ENCODE results near the gene GPR68. TPM values are rescaled to one million over a fixed set of nuclear protein-coding genes. Genes with fewer than 3 reads are reported as not detected.
"Not testable (repeated sequence)": the region's sequence is repeated elsewhere in the genome, so short reads cannot be mapped to it uniquely, and the experiment has no call there.

Gene GPR68
- total RNA-seq, 1 experiment from 2014 or later, result 3.5 TPM

- in situ Hi-C loops (cut with HindIII; ENCODE audit: low sequenced_read_pairs), result loop anchor here (10.0 kb wide), 1 partner anchor 69 kb away; no protein-coding TSS in a partner anchor
- DNase-seq (ENCODE audit: low spot score), result no peak
These were observed 29.1 kb downstream of the GPR68 start for GRCh38 chr14:91215381-91215780.

DNA sequence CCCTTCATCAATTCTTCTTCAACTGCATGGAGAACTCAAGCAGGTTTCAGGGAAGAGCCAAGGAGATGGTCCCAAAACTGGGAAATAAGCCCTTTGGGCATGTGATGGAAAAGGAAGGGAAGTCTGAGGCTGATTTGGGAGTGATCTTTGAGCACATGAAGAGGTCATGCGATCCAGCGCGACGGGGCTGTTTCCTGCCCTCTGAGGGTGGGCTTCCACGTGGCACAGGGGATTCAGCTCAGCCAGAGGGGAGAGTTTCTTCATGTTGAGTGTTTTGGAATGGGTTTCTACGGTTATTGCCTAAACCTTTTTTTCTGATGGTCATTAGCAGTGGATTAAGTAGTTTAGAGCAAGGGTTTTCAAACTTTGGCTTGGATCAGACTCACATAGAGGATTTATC, 30.2 kb downstream of the GPR68 start:
- no peak for DNase-seq (ENCODE audit: low spot score)
- in situ Hi-C loops (cut with HindIII; ENCODE audit: low sequenced_read_pairs), result loop anchor here (10.0 kb wide), 1 partner anchor 70 kb away; no protein-coding TSS in a partner anchor

- DNase-seq (ENCODE audit: low spot score), result no peak
- in situ Hi-C loops (cut with HindIII; ENCODE audit: low sequenced_read_pairs), result loop anchor here (10.0 kb wide), 1 partner anchor 74 kb away; no protein-coding TSS in a partner anchor
These were observed 33.5 kb downstream of the GPR68 start for GRCh38 chr14:91211017-91211416.

- DNase-seq (ENCODE audit: low spot score), result no peak
- in situ Hi-C loops (cut with HindIII; ENCODE audit: low sequenced_read_pairs), result no loop called here
These were observed 37.5 kb downstream of the GPR68 start for GRCh38 chr14:91207008-91207407.

DNA sequence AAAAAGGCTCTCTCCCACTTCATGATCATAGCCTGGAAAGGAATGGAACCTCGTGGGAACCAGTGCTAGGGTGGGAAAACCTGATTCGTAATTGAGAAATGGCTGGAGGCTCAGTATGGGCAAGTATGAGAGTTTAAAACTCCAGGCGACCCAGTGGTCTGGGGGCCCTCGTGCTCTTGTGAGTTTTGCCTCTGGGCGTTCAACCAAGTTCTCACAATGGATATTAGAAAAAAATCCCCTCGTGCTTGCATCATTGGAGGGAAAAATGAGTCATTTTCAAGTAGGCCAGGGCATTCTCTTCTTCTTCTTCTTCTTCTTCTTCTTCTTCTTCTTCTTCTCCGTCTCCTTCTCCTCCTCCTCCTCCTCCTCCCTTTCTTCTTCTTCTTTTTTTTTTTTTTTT, 39.0 kb downstream of the GPR68 start:
- no peak for DNase-seq (ENCODE audit: low spot score)
- in situ Hi-C loops (cut with HindIII; ENCODE audit: low sequenced_read_pairs), result no loop called here

GRCh38 chr14:91204657-91205056, 39.8 kb downstream of the GPR68 start:
- DNase-seq (ENCODE audit: low spot score), result no peak
- in situ Hi-C loops (cut with HindIII; ENCODE audit: low sequenced_read_pairs), result no loop called here

GRCh38 chr14:91202234-91202974, 42.1 kb downstream of the GPR68 start:
- in situ Hi-C loops (cut with HindIII; ENCODE audit: low sequenced_read_pairs), result no loop called here
- peak; percentile 11 for DNase-seq (ENCODE audit: low spot score)

DNA sequence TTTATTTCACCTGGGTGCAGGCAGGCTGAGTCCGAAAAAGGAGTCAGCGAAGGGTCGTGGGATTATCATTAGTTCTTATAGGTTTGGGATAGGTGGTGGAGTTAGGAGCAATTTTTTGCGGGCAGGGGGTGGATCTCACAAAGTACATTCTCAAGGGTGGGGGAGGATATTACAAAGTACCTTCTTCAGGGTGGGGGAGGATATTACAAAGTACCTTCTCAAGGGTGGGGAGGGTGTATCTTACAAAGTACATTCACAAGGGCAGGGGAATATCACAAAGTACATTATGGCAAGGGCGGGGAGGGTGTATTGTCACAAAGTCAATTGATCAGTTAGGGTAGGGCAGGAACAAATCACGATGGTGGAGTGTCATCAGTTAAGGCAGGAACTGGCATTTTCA, 43.7 kb downstream of the GPR68 start:
- in situ Hi-C loops (cut with HindIII; ENCODE audit: low sequenced_read_pairs); DNase-seq (ENCODE audit: low spot score): not testable (repeated sequence)

- in situ Hi-C loops (cut with HindIII; ENCODE audit: low sequenced_read_pairs), result no loop called here
- DNase-seq (ENCODE audit: low spot score), result no peak
These were observed 46.9 kb downstream of the GPR68 start for GRCh38 chr14:91197631-91198030.

- DNase-seq (ENCODE audit: low spot score), result no peak
- in situ Hi-C loops (cut with HindIII; ENCODE audit: low sequenced_read_pairs), result no loop called here
These were observed 48.6 kb downstream of the GPR68 start for GRCh38 chr14:91195881-91196280.

DNA sequence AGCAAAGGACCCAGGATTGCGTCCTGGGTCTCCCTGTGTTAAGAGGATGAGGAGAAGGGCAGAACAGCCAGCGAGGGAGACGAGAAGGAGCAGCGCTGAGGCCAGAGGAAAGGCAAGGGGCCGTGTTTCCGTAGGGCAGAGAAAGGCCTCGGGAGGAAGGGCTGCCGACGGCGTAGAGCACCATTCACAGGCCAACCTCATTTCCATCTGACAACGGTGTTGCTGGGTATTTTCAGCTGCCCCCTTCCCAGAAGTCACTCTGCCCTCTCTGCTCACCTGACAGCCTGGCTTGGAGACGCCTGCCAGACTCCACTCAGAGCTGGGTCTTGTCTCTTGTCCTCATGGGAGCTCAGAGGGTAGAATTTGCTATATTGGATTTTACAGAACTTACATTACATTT, 51.4 kb downstream of the GPR68 start:
- in situ Hi-C loops (cut with HindIII; ENCODE audit: low sequenced_read_pairs), result no loop called here
- DNase-seq (ENCODE audit: low spot score), result no peak

GRCh38 chr14:91190853-91191252, 53.7 kb downstream of the GPR68 start:
- no peak for DNase-seq (ENCODE audit: low spot score)
- in situ Hi-C loops (cut with HindIII; ENCODE audit: low sequenced_read_pairs), result no loop called here

- no peak for DNase-seq (ENCODE audit: low spot score)
- in situ Hi-C loops (cut with HindIII; ENCODE audit: low sequenced_read_pairs), result no loop called here
These were observed 57.2 kb downstream of the GPR68 start for GRCh38 chr14:91187271-91187670.

- DNase-seq (ENCODE audit: low spot score), result no peak
These were observed 57.9 kb downstream of the GPR68 start for GRCh38 chr14:91186515-91187066.

GRCh38 chr14:91185721-91186120, 58.8 kb downstream of the GPR68 start:
- in situ Hi-C loops (cut with HindIII; ENCODE audit: low sequenced_read_pairs), result no loop called here
- no peak for DNase-seq (ENCODE audit: low spot score)

More at GRCh38 chr14:91186515-91187066, 57.9 kb downstream of the GPR68 start:
- in situ Hi-C loops (cut with HindIII; ENCODE audit: low sequenced_read_pairs), result no loop called here

- in situ Hi-C loops (cut with HindIII; ENCODE audit: low sequenced_read_pairs), result no loop called here
These were observed 59.9 kb downstream of the GPR68 start for GRCh38 chr14:91184559-91184958.

GRCh38 chr14:91182753-91183152, 61.8 kb downstream of the GPR68 start:
- in situ Hi-C loops (cut with HindIII; ENCODE audit: low sequenced_read_pairs); DNase-seq (ENCODE audit: low spot score): not testable (repeated sequence)

More at GRCh38 chr14:91184559-91184958, 59.9 kb downstream of the GPR68 start:
- no peak for DNase-seq (ENCODE audit: low spot score)

All from G401 (cell line).